Activated naive CD4-positive, alpha-beta T cell treated with anti-CD3 and anti-CD28 coated beads, Interleukin-2, amount 50 U/mL, for 24 hours (primary cell): ENCODE results near the gene ARSD.

Source experiments
- H3K27ac Mint-ChIP-seq: one replicate; pipeline ENCODE4 v1.8.0; 2021; ENCODE audit warnings: mild to moderate bottlenecking, mixed read lengths
- H3K27me3 Mint-ChIP-seq: one replicate; pipeline ENCODE4 v1.8.0; 2021; ENCODE audit warnings: mixed read lengths
- H3K36me3 Mint-ChIP-seq: one replicate; pipeline ENCODE4 v1.8.0; 2021; ENCODE audit warnings: mixed read lengths
- H3K4me1 Mint-ChIP-seq: one replicate; pipeline ENCODE4 v1.8.0; 2021; ENCODE audit warnings: mixed read lengths
- H3K4me3 Mint-ChIP-seq: one replicate; pipeline ENCODE4 v1.8.0; 2021; ENCODE audit warnings: mild to moderate bottlenecking, mixed read lengths
- H3K9me3 Mint-ChIP-seq: one replicate; pipeline ENCODE4 v1.8.0; 2021; ENCODE audit warnings: mixed read lengths

The ARSD gene

DNA sequence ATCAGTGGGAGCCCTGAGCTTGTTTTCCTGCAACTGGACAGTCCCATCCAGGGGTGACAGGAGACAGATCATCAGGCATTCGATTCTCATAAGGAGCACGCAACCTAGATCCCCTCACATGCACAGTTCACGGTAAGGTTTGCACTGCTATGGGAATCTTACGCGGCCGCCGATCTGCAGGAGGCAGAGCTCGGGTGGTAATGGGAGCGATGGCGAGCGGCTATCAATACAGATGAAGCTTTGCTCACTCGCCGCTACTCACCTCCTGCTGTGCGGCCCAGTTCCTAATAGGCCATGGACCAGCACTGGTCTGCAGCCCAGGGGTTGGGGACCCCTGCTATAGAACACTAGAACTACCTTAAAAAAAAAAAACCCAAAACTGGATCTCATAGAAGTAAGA is 45.4 kb downstream of the ARSD start:
- Mint-ChIP-seq H3K27me3 (peaks cover 3% of the 10 kb centered on the region), H3K4me3 (no peak overlapping the region), H3K4me1 (peaks cover 6% of the 10 kb centered on the region), H3K36me3 (no peaks in the 10 kb centered on the region), H3K9me3 (no peaks in the 10 kb centered on the region), H3K27ac (no peak overlapping the region)

DNA sequence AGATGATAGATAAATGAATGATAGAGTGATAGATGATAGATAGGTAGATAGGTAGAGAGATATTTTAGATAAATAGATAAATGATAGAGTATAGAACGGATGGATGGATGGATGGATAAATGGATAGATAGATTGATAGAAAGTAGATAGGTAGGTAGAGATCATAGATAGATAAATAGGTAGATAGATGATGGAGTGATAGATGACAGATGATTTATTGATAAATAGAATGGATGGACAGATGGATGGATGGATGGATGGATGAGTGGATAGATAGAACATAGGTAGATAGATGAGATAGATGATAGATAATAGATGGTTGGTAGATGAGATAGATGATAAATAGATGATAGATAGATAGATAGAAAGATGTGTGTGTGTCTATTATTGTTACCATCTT is 49.5 kb downstream of the ARSD start:
- no peaks in the 10 kb centered on the region for H3K36me3 Mint-ChIP-seq
- peaks cover 3% of the 10 kb centered on the region for H3K27me3 Mint-ChIP-seq
- H3K4me1 Mint-ChIP-seq, result no peaks in the 10 kb centered on the region
- no peak overlapping the region for H3K27ac Mint-ChIP-seq
- no peaks in the 10 kb centered on the region for H3K9me3 Mint-ChIP-seq
- no peak overlapping the region for H3K4me3 Mint-ChIP-seq

DNA sequence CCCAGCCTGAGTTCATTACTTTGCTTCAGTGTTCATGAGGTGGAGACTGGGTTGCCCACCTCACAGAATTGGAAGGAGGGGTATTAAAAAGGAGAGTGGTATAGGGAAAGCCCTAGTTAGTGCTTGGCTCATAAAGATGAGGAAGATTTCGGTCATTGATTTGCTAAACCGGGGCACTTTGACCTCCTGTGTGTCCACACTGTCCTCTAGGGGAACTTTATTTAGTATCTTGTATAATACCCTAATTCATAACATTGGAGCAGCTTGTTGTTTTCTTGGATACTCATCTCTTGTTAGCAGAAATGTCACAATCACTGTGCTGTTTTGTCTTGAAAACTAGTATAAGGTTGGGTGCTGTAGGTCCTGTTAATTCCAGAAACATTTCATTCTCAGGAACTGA is 50.6 kb downstream of the ARSD start:
- no peak overlapping the region for H3K27ac Mint-ChIP-seq
- no peaks in the 10 kb centered on the region for H3K4me1 Mint-ChIP-seq
- no peak overlapping the region for H3K4me3 Mint-ChIP-seq
- H3K9me3 Mint-ChIP-seq, result no peaks in the 10 kb centered on the region
- H3K27me3 Mint-ChIP-seq, result peaks cover 3% of the 10 kb centered on the region
- no peaks in the 10 kb centered on the region for H3K36me3 Mint-ChIP-seq

DNA sequence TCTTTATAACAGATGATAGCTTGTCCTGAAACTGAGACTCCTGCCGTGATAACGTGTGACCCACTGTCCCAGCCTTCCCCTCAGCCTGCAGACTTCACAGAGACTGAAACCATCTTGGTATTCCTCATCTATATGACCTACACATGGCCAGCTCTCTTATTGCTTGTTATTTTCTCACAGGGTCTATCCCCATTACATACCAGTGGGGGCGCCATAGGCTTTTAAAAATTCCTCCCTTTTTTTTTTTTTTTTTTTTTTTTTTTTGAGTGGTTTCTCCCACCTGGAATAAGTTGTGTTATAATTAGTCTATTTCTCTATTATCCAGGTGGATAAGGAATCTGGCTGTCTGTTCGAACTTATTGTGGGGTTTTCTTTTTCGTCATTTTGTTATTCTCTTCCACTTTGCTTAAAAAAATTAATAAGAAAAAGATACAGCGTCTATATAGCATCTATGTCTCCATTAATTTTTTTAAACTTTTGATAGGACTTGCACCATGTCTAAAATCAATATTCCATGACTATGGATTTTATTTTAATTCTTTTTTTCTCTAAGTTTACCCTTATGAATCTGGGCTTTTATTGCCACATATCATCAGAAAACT is 53.2 kb downstream of the ARSD start:
- Mint-ChIP-seq H3K27ac (no peak overlapping the region), H3K9me3 (no peaks in the 10 kb centered on the region), H3K4me1 (no peaks in the 10 kb centered on the region), H3K36me3 (no peaks in the 10 kb centered on the region), H3K4me3 (no peak overlapping the region), H3K27me3 (no peaks in the 10 kb centered on the region)

DNA sequence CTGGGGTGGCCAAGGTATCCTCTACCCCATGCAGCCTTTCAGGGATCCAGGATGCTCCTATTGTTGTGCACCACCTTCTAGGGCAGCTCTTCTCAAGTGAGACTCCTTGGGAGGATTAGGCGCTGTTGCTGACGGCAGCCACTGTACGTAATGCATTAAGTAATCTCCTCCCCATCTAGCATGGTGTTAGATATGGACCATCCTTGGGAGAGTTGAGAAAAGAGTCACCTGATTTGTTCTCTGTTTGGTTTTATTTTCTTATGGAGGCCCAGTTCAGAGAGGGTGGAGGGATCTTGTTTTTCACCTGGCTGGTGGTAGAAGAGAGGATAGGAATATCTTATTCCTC is 54.0 kb downstream of the ARSD start:
- Mint-ChIP-seq H3K36me3 (no peaks in the 10 kb centered on the region), H3K9me3 (no peaks in the 10 kb centered on the region)

DNA sequence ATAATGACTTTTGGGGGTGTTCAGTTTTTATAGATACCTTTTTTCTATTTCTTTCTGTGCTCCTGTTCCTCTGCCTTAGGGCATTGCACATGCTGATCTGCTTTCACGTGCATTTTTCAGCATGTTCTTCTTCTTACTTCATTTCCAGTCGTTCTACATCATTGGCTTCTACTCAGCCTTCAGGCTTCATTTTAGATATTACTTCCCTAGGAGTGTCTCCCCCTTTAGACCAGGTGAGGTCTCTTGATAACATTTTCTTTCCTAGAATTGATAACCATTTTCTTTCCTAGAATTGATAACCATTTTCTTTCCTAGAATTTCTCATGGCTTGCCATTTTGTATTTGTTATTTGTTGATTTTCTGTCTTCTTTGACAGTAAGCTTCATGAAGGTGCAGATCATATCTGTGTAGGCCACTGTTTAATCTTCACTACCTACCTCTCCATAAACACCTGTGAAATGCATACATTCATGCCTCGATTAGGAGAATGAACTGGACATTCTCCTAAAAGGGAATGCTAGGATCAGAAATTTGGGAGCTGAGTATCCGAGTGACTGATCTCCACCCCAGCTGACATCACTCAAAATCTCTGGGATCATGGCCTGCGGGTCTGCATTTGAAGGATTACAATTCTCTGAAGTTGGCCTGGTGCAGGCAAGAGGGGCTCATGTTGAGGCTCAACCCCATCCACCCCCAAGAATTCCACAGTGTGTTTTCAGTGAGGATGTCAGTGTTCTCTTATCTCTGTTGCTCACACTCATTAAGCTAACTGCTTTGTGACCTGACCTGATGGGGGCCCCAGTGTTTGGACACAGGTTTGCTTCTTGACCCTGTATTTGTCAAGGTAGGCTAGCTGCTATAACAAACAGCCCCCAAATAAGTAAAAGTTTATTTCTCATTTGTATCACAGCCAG is 54.7 kb downstream of the ARSD start:
- no peak overlapping the region for H3K27ac Mint-ChIP-seq
- H3K36me3 Mint-ChIP-seq, result no peaks in the 10 kb centered on the region

More for the DNA sequence above, 54.0 kb downstream of the ARSD start:
- Mint-ChIP-seq H3K4me3 (no peak overlapping the region), H3K27ac (no peak overlapping the region), H3K27me3 (no peaks in the 10 kb centered on the region), H3K4me1 (no peaks in the 10 kb centered on the region)

DNA sequence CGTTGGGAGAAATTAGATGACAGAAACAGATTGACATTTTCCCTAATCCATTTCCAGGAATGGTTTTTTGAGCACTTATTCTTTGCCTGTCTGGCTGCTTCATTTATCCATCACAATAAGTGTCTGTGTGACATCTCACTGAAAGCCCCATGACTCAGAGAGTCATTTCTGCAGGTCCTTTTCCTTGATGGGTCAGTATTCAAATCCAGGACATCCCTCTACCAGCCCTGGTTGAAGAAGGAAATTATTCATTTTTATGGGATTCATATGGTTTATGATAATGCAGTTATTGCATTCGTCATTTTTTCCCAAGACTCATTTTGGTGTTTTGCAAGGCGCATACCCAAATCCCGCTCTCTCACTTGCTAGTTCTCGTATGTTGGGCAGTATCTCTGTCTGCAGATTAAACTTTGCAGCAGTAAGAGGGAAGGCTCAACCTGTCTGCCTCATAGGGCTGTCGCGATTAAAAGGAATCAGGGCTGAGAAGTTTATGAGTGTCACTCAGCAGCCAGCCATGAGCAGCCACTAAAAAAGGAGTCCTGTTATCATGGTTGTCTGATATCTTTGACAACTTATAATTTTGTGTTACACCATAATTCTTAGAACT is 56.4 kb downstream of the ARSD start:
- Mint-ChIP-seq H3K9me3 (no peaks in the 10 kb centered on the region), H3K27me3 (no peaks in the 10 kb centered on the region), H3K36me3 (no peaks in the 10 kb centered on the region), H3K27ac (no peak overlapping the region), H3K4me3 (no peak overlapping the region), H3K4me1 (no peaks in the 10 kb centered on the region)

More for the DNA sequence above, 54.7 kb downstream of the ARSD start:
- H3K4me3 Mint-ChIP-seq, result no peak overlapping the region
- no peaks in the 10 kb centered on the region for H3K4me1 Mint-ChIP-seq
- H3K9me3 Mint-ChIP-seq, result no peaks in the 10 kb centered on the region
- no peaks in the 10 kb centered on the region for H3K27me3 Mint-ChIP-seq

DNA sequence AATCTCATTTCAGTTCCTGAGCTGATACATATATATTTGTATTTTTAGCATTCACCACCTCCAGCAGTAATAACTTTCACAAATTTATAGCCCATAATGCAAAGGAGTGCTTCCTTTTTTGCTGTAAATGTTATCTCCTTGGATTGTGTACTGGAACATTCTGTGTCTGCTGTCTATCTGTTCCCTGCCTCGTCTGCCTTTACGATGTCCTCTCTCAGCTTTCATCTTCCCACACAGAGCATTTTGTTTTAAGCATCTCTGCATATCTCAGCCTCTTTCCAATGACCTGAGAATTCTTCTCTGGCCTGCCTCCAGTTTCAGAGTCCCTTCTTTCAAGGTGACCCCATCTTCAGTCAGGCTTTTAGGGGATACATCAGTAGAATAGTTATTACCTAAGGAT is 57.3 kb downstream of the ARSD start:
- no peaks in the 10 kb centered on the region for H3K27me3 Mint-ChIP-seq
- no peaks in the 10 kb centered on the region for H3K36me3 Mint-ChIP-seq
- no peaks in the 10 kb centered on the region for H3K9me3 Mint-ChIP-seq
- H3K4me3 Mint-ChIP-seq, result no peak overlapping the region
- H3K27ac Mint-ChIP-seq, result no peak overlapping the region
- H3K4me1 Mint-ChIP-seq, result no peaks in the 10 kb centered on the region

DNA sequence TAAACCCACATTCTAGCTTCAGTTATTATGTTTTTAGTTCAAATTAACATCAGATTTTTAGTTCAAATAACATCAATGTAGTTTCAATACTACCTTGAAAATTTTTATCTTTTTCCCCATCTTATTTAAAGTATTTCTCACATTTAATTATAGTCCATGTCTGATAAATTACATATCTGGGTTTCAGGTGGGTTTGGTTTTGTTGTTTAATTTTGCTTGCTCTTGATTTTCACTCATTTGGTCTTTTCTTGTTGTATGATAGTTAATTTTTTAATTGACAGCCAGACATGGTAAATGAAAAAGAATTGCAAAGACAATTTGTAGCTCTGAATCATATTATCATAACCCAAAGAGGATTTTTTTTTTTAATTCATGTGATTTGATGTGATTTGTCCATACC is 58.5 kb downstream of the ARSD start:
- H3K9me3 Mint-ChIP-seq, result no peaks in the 10 kb centered on the region
- no peak overlapping the region for H3K27ac Mint-ChIP-seq
- no peaks in the 10 kb centered on the region for H3K4me1 Mint-ChIP-seq
- H3K36me3 Mint-ChIP-seq, result no peaks in the 10 kb centered on the region
- no peak overlapping the region for H3K4me3 Mint-ChIP-seq
- no peaks in the 10 kb centered on the region for H3K27me3 Mint-ChIP-seq

DNA sequence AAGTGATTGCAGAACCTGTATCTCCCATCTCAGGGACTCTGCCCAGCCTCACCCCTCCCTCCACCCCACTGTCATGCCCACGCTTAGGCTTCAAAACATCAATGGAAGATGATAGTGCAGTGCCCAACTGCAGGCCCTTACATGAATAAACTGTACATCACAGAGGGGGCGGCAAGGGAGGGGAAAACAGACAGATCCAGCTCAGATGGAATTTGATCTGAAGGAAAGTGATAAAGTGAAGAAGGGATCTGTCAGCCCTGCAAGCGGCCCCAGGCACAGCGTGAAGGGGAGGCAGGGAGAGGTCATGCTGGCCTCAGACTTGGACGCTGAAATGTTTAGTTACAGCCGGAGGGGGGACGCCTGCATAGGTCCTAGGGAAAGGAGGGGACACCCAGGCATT is 61.9 kb downstream of the ARSD start:
- Mint-ChIP-seq H3K36me3 (no peaks in the 10 kb centered on the region), H3K27ac (no peak overlapping the region), H3K27me3 (no peaks in the 10 kb centered on the region), H3K9me3 (no peaks in the 10 kb centered on the region), H3K4me1 (no peaks in the 10 kb centered on the region), H3K4me3 (no peak overlapping the region)

DNA sequence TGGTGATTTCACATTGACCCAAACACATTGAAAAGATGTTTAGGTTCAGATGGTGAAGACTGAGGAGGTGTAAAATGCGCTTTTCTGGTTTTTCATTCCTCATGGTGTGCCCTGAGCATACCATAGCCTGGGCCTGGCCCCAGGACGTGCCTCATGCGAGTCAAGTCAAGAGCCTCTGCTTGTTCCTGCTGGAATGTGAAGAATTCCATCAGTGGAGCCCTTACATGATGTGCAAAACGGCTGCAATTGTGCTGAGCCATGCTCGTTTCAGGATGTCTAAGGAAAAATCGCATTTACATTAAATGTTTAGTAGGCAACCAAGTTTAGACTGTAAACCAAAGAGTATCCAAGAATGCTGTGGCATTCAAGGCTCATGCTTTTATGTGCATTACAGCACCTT is 65.5 kb downstream of the ARSD start:
- Mint-ChIP-seq H3K9me3 (no peaks in the 10 kb centered on the region), H3K4me3 (no peak overlapping the region), H3K27ac (no peak overlapping the region), H3K36me3 (no peaks in the 10 kb centered on the region), H3K27me3 (no peaks in the 10 kb centered on the region), H3K4me1 (no peaks in the 10 kb centered on the region)

DNA sequence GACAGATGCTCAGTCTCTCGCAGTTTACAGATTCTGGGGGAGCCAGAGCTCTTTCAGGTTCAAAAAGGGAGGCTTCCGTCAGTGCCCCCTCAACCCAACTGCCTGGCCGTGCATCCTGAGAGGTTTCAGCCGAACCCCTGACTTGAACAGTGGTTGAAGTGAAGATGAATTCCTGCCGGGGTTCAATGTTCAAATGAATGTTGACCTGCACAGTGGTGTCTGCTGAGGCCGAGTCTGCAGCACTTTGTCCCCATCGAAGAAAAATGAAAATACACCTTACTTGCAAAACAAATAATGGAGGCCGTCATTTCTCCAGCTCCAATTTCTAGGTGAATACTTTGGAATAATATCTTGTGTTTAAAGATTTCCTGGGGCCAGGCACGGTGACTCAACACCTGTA is 66.7 kb downstream of the ARSD start:
- no peak overlapping the region for H3K4me3 Mint-ChIP-seq
- H3K9me3 Mint-ChIP-seq, result no peaks in the 10 kb centered on the region
- no peaks in the 10 kb centered on the region for H3K4me1 Mint-ChIP-seq
- no peak overlapping the region for H3K27ac Mint-ChIP-seq
- no peaks in the 10 kb centered on the region for H3K27me3 Mint-ChIP-seq
- H3K36me3 Mint-ChIP-seq, result no peaks in the 10 kb centered on the region

DNA sequence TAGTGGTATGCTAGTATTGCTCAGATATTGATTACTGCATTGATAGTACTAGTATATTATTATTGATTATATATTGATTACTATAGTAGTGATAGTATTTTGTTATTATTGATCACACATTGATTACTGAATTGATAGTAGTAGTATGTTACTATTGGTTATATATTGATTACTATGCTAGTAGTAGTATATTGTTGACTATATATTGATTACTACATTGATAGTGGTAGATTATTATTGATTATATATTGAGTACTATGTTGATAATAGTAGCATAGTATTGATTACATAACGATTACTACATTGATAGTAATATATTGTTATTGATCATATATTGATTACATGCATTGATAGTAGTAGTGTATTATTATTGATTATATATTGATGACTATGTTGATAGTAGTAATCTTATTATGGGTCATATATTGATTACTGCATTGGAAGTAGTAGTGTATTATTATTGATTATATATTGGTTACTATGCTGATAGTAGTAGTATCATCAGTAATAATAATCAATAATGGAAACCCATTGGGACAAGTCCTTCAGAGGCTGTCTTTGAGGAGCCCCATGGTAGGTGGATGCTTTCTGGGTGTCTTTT is 69.8 kb downstream of the ARSD start:
- Mint-ChIP-seq H3K36me3 (no peaks in the 10 kb centered on the region), H3K9me3 (no peaks in the 10 kb centered on the region), H3K4me1 (no peaks in the 10 kb centered on the region), H3K27me3 (no peaks in the 10 kb centered on the region), H3K27ac (no peak overlapping the region), H3K4me3 (no peak overlapping the region)

DNA sequence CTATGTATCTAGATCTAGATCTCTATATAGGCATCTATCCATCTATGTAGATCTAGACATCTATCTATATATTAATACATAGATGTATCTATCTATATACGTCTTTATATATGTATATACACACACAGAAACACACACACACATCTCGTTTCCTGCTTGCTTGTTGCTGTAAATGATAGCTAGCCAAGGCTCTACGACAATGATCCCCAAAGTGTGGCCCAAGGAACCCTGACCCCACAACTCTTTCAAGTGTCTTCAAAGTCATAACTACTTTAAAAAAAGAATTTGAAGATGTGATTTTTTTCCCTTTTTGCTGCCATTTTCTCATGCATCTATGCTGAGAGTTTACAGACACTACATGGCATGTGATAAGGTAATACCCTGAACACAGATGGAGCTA is 71.6 kb downstream of the ARSD start:
- Mint-ChIP-seq H3K4me3 (no peak overlapping the region), H3K4me1 (no peaks in the 10 kb centered on the region), H3K27ac (no peak overlapping the region), H3K27me3 (no peaks in the 10 kb centered on the region), H3K36me3 (no peaks in the 10 kb centered on the region), H3K9me3 (no peaks in the 10 kb centered on the region)

DNA sequence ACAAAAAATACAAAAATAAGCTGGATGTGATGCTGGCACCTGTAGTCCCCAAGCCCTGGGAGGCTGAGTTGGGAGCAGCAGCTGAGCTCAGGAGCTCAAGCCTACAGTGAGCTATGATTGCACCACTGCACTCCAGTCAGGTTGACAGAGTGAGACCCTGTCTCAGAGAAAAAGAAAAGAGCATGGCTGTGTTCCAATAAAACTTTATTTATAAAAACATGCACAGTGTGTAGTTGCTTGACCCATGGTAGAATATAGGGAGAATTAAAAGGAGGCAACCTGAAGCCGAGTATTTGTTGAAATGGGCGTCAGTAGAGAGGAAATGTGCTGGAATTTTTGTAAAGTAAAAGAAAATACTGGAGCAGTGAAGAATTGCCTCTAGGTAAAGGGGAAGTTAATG is 73.4 kb downstream of the ARSD start:
- Mint-ChIP-seq H3K36me3 (no peaks in the 10 kb centered on the region), H3K4me3 (no peak overlapping the region), H3K9me3 (no peaks in the 10 kb centered on the region), H3K4me1 (no peaks in the 10 kb centered on the region), H3K27me3 (no peaks in the 10 kb centered on the region), H3K27ac (no peak overlapping the region)

DNA sequence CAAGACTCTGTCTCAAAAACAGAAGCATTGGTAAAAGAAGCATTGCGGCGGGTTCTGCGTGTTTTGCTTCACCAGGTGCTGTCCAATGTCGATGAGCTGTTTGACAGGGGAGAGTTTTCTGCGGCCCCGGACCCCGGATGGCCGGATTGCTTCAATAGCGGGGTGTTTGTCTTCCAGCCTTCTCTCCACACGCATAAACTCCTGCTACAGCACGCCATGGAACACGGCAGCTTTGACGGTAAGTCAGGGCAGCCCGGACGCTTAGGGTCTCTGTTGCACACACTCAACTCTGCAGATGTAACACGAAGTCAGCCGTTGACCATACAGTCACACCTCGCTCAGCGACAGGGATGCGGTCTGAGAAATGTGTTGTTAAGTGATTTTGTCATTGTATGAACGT is 74.2 kb downstream of the ARSD start:
- H3K4me3 Mint-ChIP-seq, result no peak overlapping the region
- H3K27me3 Mint-ChIP-seq, result no peaks in the 10 kb centered on the region
- H3K4me1 Mint-ChIP-seq, result no peaks in the 10 kb centered on the region
- no peak overlapping the region for H3K27ac Mint-ChIP-seq
- no peaks in the 10 kb centered on the region for H3K36me3 Mint-ChIP-seq
- no peaks in the 10 kb centered on the region for H3K9me3 Mint-ChIP-seq
